Measurements from ENCODE around the gene GBP1.

GBP1 gene

DNA sequence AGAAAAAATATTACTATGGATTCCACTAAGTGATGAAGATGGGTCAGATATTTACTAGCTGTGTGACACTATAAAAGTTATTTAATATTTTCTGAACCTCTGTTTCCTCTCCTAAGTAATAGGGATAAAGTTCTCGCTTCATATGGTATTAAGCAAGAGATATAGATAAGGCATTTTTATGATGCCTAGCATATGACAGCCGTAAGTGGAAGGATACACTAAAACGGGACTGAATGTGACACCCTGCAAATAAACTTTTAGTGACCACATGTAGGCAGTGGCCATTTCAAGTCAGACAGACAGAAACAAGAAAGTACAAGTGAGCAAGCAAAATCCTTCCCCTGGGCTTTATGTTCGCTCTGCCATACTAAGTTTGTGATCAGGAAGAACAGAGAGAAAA is 56.5 kb downstream of the GBP1 start:
- Histone ChIP-seq H2AFZ (ENCODE audit: low read length) (no peak overlapping the region), H3K9me2 (ENCODE audit: low read depth, low read length) (no peaks in the 10 kb centered on the region), H3K36me3 (ENCODE audit: insufficient read depth, low read length) (no peaks in the 10 kb centered on the region), H3K9ac (ENCODE audit: low read length) (no peak overlapping the region), H4K20me1 (ENCODE audit: insufficient read depth, low read length) (no peaks in the 10 kb centered on the region), H3K9me3 (ENCODE audit: low read length) (no peaks in the 10 kb centered on the region), H3K4me3 (ENCODE audit: low read depth, low read length, poor library complexity, severe bottlenecking) (no peak overlapping the region), H3K4me1 (ENCODE audit: insufficient read depth, low read length, severe bottlenecking) (no peaks in the 10 kb centered on the region), H3F3A (ENCODE audit: insufficient read depth, low read length) (no peaks in the 10 kb centered on the region), H3K27me3 (ENCODE audit: insufficient read depth, low read length) (no peaks in the 10 kb centered on the region), H3K27ac (ENCODE audit: low read depth, low read length, poor library complexity, severe bottlenecking) (no peak overlapping the region), H3K79me2 (ENCODE audit: insufficient read depth, low read length) (no peaks in the 10 kb centered on the region), H3K4me2 (ENCODE audit: low read length) (no peak overlapping the region)
- TF ChIP-seq, protein P1, sequence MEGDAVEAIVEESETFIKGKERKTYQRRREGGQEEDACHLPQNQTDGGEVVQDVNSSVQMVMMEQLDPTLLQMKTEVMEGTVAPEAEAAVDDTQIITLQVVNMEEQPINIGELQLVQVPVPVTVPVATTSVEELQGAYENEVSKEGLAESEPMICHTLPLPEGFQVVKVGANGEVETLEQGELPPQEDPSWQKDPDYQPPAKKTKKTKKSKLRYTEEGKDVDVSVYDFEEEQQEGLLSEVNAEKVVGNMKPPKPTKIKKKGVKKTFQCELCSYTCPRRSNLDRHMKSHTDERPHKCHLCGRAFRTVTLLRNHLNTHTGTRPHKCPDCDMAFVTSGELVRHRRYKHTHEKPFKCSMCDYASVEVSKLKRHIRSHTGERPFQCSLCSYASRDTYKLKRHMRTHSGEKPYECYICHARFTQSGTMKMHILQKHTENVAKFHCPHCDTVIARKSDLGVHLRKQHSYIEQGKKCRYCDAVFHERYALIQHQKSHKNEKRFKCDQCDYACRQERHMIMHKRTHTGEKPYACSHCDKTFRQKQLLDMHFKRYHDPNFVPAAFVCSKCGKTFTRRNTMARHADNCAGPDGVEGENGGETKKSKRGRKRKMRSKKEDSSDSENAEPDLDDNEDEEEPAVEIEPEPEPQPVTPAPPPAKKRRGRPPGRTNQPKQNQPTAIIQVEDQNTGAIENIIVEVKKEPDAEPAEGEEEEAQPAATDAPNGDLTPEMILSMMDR (IDR thresholded peaks at IDR 0.05; ENCODE audit: low read length), result no peak
- no peak for TF ChIP-seq EZH2 (IDR thresholded peaks at IDR 0.05; ENCODE audit: borderline replicate concordance, low read length)

GRCh38 chr1:89005286-89006151 is 59.5 kb downstream of the GBP1 start:
- Histone ChIP-seq H3K9me2 (ENCODE audit: low read depth, low read length) (no peaks in the 10 kb centered on the region), H2AFZ (ENCODE audit: low read length) (no peak overlapping the region), H3K9me3 (ENCODE audit: low read length) (no peaks in the 10 kb centered on the region), H3K79me2 (ENCODE audit: insufficient read depth, low read length) (no peaks in the 10 kb centered on the region), H3K27ac (ENCODE audit: low read depth, low read length, poor library complexity, severe bottlenecking) (no peak overlapping the region), H3K4me3 (ENCODE audit: low read depth, low read length, poor library complexity, severe bottlenecking) (no peak overlapping the region), H3K27me3 (ENCODE audit: insufficient read depth, low read length) (no peaks in the 10 kb centered on the region), H3F3A (ENCODE audit: insufficient read depth, low read length) (no peaks in the 10 kb centered on the region), H3K9ac (ENCODE audit: low read length) (no peak overlapping the region), H3K4me2 (ENCODE audit: low read length) (no peak overlapping the region), H3K36me3 (ENCODE audit: insufficient read depth, low read length) (no peaks in the 10 kb centered on the region), H3K4me1 (ENCODE audit: insufficient read depth, low read length, severe bottlenecking) (no peaks in the 10 kb centered on the region), H4K20me1 (ENCODE audit: insufficient read depth, low read length) (no peaks in the 10 kb centered on the region)
- TF ChIP-seq, protein P1 (IDR thresholded peaks at IDR 0.05; ENCODE audit: low read length), result no peak
- TF ChIP-seq EZH2 (IDR thresholded peaks at IDR 0.05; ENCODE audit: borderline replicate concordance, low read length), result no peak
